Endothelial cell of umbilical vein (primary cell): ENCODE data around the gene IL1RL2.

Source experiments
- CTCF ChIP-seq, 2 donors: IDR thresholded peaks; 1 replicate in 1 of 2; 2 replicates in 1 of 2; pipeline ENCODE4 v1.5.1; 2011; ENCODE audit warnings: low read length in 2 of 2, mild to moderate bottlenecking in 2 of 2, moderate library complexity in 2 of 2, control low read depth in 1 of 2, inconsistent platforms in 1 of 2, low read depth in 1 of 2; ENCODE audit not compliant: insufficient read depth in 1 of 2; ENCODE audit errors: extremely low read depth in 1 of 2
- FOS ChIP-seq: IDR thresholded peaks from 2 replicates; pipeline ENCODE4 v1.6.1; 2011; ENCODE audit warnings: mild to moderate bottlenecking, low read length, moderate library complexity, borderline replicate concordance; ENCODE audit not compliant: insufficient read depth

GRCh38 chr2:102282678-102283091 is 95.9 kb downstream of the IL1RL2 start:
- TF ChIP-seq CTCF (IDR thresholded peaks at IDR 0.05; ENCODE audit: extremely low read depth in 1 of 2, insufficient read depth in 1 of 2, low read depth in 1 of 2, low read length in 2 of 2) (no peak), FOS (no peak)
